HUDEP-2 (cell line): ENCODE measurements around the gene LELP1.
"Not testable (repeated sequence)": the region's sequence is repeated elsewhere in the genome, so short reads cannot be mapped to it uniquely, and the experiment has no call there.

Experiments
- DNase-seq, 76 experiments: peaks; one replicate each; lab custom pipeline; 2025; ENCODE audit not compliant: unreplicated experiment in 76 of 76; lab: John Stamatoyannopoulos, UW

Gene LELP1

DNA sequence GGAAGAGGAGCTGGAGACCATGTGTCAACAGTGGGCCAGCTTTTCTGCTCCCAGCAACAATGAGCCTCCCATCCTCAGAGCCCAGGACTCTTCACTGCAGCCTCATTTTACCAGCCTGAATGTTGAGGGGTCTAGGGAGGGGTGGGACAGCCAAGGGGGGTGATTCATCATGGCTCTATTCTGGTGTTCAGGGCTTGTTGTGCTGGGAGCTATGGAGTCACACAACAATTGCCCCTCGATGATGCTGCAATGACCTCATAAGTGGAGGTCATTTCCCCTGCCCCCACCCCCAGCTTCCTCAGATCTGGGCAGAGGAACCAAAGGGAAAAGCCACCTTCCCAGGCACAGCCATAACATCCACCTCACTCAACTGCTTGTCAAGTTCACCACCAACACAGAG, at the start of gene LELP1:
TSS of gene LELP1 (plus strand) at position 301 of the 400 bp plus-strand sequence. CDS start 1,278 bp downstream, outside the sequence.
- DNase-seq: no peak

DNA sequence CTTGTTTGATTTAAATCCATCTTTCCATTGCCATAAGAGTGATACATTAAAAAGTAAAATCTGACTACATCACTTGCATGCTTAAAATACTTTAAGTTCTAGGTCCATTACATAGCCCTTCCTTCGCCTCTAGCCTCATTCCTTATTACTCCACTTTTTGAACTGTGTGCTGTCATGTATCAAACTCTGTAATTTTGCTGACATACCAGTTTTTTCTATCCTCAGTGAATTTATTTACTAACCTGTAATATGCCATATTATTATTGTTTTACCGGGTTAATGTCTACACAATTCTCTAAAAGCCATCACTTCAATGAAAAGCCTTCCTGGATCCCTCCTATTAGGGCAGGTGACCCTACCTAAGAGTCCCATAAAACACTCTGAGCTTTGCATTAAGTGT, 47.7 kb upstream of the LELP1 start:
- no peak for DNase-seq

DNA sequence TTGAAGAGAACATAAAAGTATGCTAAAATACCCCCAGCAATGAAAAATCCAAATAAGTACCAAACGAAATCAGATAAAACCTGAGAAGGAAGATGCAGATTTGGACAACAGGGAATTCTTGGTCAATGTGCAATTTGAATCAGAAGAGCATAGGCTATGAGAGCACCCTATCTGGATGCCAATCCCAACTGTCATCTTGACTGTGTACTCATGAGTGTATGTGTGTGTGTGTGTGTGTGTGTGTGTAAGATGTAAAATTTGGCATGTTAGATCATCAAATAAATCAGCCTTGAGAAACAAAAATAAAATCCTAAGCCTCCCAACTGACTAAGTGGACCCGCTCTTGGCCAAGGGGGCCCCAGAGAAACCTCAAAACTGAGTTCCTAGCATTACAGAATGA, 34.5 kb upstream of the LELP1 start:
- DNase-seq: no peak

DNA sequence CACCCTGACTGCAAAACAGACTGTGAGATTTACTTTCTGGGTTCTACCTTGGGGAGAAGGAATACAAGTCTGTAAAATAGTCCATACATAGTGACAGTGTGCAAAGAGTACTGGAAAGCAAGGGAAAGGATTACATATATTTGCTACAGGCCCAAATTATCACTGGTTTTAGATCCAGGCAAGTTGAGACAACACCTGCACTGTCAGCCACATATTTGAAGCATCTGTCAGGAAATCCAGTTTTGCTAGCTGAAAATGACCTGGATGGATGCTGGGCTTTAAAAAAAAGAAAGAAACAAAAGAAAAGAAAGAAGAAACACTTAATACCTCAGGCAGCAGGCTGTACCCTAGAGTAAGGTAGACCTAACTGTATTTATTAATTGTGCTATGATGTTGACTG, 28.6 kb upstream of the LELP1 start:
- no peak for DNase-seq

GRCh38 chr1:153178922-153179321, 24.3 kb upstream of the LELP1 start:
- no peak for DNase-seq

DNA sequence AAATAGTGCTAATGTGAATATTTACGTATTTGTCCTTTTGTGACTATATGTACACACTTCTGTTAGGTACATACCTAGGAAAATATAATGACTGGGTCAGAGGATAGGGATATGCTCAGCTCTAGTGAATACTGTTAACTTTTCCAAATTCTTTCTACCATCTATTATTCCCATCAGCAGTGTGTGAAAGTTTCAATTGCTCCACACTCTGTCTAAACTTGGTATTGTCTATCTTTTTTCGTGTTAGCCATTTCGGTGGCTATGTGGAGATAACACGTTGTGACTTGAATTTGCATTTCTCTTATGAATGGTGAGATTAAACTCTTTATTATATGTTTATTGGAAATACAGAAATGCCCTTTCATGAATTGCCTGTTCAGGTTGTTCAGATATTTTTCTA, 22.7 kb upstream of the LELP1 start:
- peak in 3 of 76 experiments; percentile 8 to 9 (median 8) for DNase-seq

DNA sequence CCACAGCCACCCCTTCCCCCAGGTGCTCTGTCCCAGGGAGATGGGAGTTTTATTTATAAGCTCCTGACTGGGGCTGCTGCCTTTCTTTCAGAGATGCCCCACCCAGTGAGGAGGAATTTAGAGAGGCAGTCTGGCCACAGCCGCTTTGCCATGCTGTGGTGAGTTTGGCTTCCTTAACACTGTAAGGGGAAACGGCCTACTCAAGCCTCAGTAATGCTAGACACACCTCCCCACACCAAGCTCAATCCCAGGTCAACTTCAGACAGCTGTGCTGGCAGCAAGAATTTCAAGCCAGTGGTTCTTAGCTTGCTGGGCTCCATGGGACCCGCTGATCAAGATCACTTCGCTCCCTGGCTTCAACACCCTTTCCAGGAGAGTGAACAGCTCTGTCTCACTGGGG, 14.9 kb upstream of the LELP1 start:
- not testable (repeated sequence) for DNase-seq

DNA sequence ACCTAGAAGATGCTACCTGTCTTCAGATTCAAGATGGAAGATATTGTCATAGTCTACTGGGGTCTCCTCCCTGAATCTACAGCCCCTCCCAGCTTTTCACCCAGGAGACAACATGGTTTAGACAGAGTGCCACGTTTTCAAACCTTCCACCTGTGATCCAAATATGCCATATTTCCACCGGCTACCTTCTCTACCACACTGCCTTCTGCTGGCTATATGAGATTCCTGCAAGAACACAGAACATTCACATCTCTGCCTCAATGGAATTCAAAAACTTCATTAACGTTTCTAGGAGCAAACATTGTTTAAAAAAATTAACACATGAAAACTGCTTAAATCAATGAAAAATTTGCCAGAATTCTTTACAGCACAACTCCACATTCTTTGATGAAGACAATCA, 12.9 kb upstream of the LELP1 start:
- DNase-seq: peak in 17 of 76 experiments; percentile 3 to 41 (median 12)

DNA sequence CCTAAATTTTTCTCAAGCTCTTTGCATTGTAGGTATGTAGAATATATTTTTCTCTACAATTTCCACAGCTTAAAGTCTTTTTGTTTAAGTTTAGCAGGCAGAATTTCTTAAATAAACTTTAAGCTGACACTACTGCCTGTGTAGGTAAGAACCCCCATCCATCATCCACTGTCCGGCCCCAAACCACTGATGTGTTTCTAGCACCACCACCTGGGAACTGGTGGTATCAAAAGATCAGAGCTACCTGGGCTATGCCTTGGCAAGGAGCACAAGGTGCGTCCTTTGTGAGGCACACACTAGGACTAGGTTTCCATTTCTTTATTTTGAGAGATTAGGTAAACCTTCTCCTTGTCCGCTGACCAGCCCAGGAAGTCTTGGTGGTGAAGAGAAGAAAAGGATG, 10.5 kb upstream of the LELP1 start:
- peak in 27 of 76 experiments; percentile 2 to 36 (median 10) for DNase-seq

GRCh38 chr1:153194331-153195050, 8.7 kb upstream of the LELP1 start:
- DNase-seq: no peak

- DNase-seq: no peak
Observed at GRCh38 chr1:153195216-153195615, 8.0 kb upstream of the LELP1 start.

DNA sequence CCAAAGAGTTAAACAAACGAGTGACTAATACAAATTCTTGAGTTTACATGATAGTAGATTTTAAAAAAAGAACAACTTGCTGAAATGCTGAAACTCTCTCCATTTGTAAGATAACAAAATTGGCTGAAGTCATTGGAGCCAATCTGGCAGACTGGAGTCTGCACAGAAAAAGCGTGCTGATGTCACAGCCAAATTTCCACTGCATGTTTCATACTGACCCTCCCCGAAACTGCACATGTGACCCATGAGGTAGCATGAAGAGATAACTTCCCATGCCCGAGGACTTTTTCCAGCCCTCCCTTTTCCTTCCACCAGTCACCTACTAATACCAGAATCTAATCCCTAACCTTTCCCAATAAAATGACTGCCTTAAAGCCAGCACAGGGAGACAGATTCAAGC, 1.2 kb upstream of the LELP1 start:
- DNase-seq: no peak

DNA sequence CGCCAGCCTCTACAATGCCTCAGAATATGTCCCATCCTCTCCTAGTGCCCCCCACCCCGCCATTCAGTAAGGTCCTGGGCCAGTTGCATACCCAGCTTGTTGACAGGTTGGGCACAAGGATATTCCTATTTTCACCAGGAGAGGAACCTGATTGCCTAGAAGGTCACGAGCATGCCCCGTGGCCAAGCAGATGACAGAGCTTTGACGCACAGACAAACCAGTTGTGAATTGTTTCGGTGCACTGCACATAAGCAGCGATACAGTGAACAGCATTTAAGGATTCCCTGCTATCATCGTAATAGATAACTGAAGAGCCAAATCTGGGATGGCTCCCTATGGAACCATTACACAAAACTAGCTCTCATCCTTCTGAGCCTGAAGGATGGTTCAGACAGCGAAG, 3.4 kb downstream of the LELP1 start:
- DNase-seq: no peak

DNA sequence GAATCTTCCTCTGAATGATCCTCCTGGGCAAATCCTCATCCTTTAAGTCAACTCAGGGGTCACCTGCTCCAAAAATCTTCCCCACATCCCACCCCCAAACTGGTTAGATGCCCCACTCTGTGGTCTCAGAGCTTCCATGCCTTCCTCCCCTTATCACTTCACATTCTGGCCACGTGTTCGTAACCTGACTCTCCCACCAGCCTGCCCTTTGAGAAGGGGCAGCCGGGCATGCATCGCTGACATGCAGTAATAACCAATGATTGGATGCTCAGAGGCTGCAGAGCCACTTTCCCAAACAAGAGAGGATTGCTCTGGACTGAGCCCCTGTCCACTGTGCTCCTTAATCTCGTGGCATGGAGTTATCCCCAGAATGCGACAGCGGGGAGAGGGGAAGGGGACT, 7.0 kb downstream of the LELP1 start:
- DNase-seq: no peak

GRCh38 chr1:153212201-153212600, 9.0 kb downstream of the LELP1 start:
- DNase-seq: no peak

DNA sequence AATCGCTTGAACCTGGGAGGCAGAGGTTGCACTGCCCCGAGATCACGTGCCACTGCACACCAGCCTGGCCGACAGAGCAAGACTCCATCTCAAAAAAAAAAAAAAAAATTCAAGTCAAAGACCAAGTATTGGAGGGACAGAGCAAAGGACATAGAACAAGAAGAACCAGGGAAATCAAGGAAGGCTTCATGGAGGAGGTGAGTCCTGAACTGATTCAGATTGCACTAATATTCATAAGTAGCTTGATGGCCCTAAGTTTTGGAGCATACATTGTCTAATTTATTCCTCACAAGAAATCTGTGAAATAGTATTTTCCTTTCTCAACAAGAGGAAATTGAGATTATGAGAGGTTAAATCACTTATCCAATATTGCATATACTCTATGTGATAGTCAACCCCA, 10.3 kb downstream of the LELP1 start:
- no peak for DNase-seq

DNA sequence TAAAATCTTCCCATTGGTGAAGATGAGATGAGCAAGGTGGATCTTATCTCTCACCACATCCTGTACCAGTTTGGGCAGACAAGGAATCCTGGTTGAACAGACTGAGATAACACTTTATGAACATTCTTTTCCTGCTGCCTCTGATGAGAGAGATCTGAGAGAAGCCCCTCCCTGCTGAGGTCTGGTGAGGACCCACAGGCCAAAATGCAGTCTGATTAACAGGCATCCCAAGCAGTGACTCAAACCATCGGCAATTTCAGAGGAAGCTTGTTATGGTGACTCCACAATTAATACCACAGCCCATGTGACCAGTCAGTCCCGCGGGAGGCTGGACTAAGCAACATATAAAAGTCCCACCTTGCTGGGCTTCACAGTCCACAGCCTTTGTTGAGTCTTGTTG, 14.0 kb downstream of the LELP1 start, which contains the start of gene PRR9:
TSS of gene PRR9 (plus strand) at position 373 of the 400 bp plus-strand sequence. CDS start 561 bp downstream, outside the sequence.
- DNase-seq: peak in 11 of 76 experiments; percentile 4 to 35 (median 19)

DNA sequence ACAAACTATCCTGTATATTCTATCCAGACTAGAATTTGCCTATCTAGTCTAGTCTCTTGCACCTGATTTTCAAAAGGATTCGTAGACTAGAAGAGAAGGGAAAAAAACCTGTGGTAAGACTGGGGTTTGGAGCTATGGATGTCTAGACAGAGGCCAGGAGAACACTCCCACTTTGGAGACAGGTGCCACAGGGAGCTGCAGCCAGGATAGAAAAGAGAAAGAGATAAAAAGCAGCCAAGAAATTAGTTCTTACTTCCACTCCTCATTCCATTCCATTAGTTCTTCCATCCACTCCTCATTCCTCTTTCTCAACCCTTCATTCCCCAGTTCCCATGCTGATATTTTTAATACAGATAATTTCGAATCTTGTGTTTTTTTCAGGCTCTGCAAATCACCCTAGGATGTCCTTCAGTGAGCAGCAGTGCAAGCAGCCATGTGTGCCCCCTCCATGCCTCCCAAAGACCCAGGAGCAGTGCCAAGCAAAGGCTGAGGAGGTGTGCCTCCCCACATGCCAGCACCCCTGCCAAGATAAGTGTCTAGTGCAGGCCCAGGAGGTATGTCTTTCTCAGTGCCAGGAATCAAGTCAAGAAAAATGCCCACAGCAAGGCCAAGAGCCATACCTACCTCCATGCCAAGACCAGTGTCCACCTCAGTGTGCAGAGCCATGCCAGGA, 14.7 kb downstream of the LELP1 start:
- DNase-seq: no peak

- DNase-seq: peak in 42 of 76 experiments; percentile 4 to 70 (median 37)
Observed at GRCh38 chr1:153220606-153221303, 17.5 kb downstream of the LELP1 start.

- DNase-seq: peak in 61 of 76 experiments; percentile 3 to 71 (median 36)
Observed at GRCh38 chr1:153223040-153223891, 20.0 kb downstream of the LELP1 start.
